Naive B cell (primary cell): ENCODE data around the gene PTGR1. TPM values are rescaled to one million over a fixed set of nuclear protein-coding genes. Genes with fewer than 3 reads are reported as not detected.

Experiments used
- polyA plus RNA-seq, 6 donors: library from polyadenylated mRNA; unstranded; fragments of 300-500 nt; fragmentation: Illumina TruSeq; gene quantifications; one replicate each; pipeline ENCODE4 v1.2.3, GENCODE V29; 2021; ENCODE audit warnings: low read depth in 6 of 6

Gene PTGR1
- polyA plus RNA-seq, 6 donors from 2014 or later = 0.32 TPM; not detected in 5

Other genes starting within 250 kb of the PTGR1 start
- gene ECPAS, start 115.3 kb downstream of the PTGR1 start, polyA plus RNA-seq = 10 to 100 TPM in 1 of 6 donors, 1 to 10 TPM in 5; 5.0 to 10.7 (median 7.3) TPM
- 1 to 10 TPM in 5 of 6 donors, under 1 TPM in 1; 0.63 to 4.2 (median 2.4) TPM for gene ZNF483, start 74.5 kb downstream of the PTGR1 start, polyA plus RNA-seq
- 1 to 10 TPM; 1.9 to 3.6 (median 2.5) TPM for gene DNAJC25, start 31.7 kb upstream of the PTGR1 start, polyA plus RNA-seq
- 10 to 100 TPM; 24.6 to 35.9 (median 28.8) TPM for gene GNG10, start 62.0 kb upstream of the PTGR1 start, polyA plus RNA-seq
- not detected for gene SHOC1, start 195.3 kb upstream of the PTGR1 start, polyA plus RNA-seq